ENCODE measurements around the gene GSK3B. TPM values are rescaled to one million over a fixed set of nuclear protein-coding genes. Genes with fewer than 3 reads are reported as not detected.

The GSK3B gene
- polyA plus RNA-seq, 1 donor (not counting 4 experiments of a cell fraction or from before 2014, with no cell fraction given) = 73.3 TPM

DNA sequence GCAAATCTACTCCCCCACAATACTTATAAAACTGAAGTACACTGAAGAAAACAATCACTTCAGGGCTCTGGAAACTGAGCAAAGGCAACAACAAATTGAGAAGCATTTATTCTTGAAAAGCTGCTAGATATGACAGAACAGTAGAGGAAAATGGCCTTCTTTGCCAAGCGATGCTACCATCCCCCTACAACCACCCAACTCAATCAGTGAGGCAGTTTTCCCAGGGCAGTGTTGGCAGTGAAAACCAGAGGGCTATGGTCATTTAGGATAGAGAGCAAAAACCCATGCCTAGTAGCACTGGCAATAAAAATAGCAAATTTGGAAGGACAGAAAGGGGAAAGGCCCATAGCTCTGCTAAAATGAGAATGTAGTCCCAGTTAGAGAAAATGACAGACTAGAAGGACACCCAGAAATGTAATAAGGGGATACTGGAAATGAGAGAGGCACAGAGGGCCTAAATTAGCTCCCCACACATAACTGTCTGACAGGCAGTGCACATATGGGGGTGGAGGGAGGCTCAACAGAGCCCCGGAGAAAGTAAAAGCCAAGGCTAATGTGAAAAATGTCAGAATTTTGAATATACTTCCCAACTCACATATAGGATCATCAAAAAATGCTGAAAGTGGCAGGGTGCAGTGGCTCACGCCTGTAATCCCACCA, 143.5 kb downstream of the GSK3B start:
- Histone ChIP-seq H3K9me3 (ENCODE audit: control insufficient read depth, low read depth, low read length) (no peaks in the 10 kb centered on the region), H3K27ac (ENCODE audit: control insufficient read depth, insufficient read depth, low read length) (no peak overlapping the region), H3K27me3 (ENCODE audit: control insufficient read depth, extremely low read depth, insufficient read depth, low read length) (no peaks in the 10 kb centered on the region), H3K4me2 (ENCODE audit: control insufficient read depth, extremely low read depth, insufficient read depth, low read depth, low read length) (no peak overlapping the region), H3K36me3 (ENCODE audit: control insufficient read depth in 2 of 2, extremely low read depth in 1 of 2, insufficient read depth in 2 of 2, low read length in 2 of 2) (peaks cover 0 to 4% of the 10 kb centered on the region in 2 experiments), H3K9ac (ENCODE audit: control insufficient read depth, extremely low read depth, insufficient read depth, low read length) (no peak overlapping the region), H3K9me1 (ENCODE audit: control insufficient read depth, extremely low read depth, insufficient read depth, low read length) (peaks cover 2% of the 10 kb centered on the region), H4K20me1 (ENCODE audit: control insufficient read depth, extremely low read depth, insufficient read depth, low read length) (peaks cover 8% of the 10 kb centered on the region), H3K79me2 (ENCODE audit: control insufficient read depth, insufficient read depth, low read length) (peaks cover 81% of the 10 kb centered on the region), H3K4me1 (ENCODE audit: control insufficient read depth, extremely low read depth, insufficient read depth, low read length) (no peaks in the 10 kb centered on the region), H2AFZ (ENCODE audit: control insufficient read depth, low read length) (no peak overlapping the region), H3K4me3 (ENCODE audit: control insufficient read depth in 2 of 3, extremely low read depth in 1 of 3, insufficient read depth in 2 of 3, low read depth in 1 of 3, low read length in 3 of 3) (no peak overlapping the region)
- no peak for TF ChIP-seq EZH2 (IDR thresholded peaks at IDR 0.05; ENCODE audit: low read length)
- TF ChIP-seq, protein P1, sequence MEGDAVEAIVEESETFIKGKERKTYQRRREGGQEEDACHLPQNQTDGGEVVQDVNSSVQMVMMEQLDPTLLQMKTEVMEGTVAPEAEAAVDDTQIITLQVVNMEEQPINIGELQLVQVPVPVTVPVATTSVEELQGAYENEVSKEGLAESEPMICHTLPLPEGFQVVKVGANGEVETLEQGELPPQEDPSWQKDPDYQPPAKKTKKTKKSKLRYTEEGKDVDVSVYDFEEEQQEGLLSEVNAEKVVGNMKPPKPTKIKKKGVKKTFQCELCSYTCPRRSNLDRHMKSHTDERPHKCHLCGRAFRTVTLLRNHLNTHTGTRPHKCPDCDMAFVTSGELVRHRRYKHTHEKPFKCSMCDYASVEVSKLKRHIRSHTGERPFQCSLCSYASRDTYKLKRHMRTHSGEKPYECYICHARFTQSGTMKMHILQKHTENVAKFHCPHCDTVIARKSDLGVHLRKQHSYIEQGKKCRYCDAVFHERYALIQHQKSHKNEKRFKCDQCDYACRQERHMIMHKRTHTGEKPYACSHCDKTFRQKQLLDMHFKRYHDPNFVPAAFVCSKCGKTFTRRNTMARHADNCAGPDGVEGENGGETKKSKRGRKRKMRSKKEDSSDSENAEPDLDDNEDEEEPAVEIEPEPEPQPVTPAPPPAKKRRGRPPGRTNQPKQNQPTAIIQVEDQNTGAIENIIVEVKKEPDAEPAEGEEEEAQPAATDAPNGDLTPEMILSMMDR (optimal IDR thresholded peaks at IDR 0.05 in 1 of 3, IDR thresholded peaks at IDR 0.05 in 1 of 3, conservative IDR thresholded peaks at IDR 0.05 in 1 of 3; ENCODE audit: extremely low read depth in 1 of 3, insufficient read depth in 2 of 3, low read length in 3 of 3) = no peak
- dilution Hi-C loops (cut with MboI; ENCODE audit: extremely low pct_ligation_motif_present, low sequenced_read_pairs) = no loop called here
- DNase-seq (ENCODE audit: low read depth, low spot score) (no peak), FAIRE-seq (no peak)

DNA sequence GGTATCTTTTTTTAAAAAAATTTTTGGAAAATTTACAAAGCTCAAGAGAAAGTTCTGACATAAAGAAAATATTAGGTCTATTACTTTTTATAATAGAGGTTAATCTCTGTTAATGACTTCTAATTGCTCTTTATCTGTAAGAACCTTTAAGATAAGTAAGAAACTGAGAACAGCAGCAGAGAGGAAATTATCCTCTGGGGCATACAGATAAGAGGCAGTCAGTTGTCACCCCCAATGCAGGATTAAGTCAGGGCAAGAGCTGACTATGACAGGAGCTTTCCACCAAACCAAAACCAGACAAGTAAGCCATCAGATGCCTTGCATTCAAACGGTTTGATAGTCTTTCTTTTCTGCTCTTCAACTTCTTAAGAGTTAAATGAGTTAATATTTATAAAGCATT, 149.0 kb downstream of the GSK3B start:
- dilution Hi-C loops (cut with MboI; ENCODE audit: extremely low pct_ligation_motif_present, low sequenced_read_pairs) = no loop called here
- H3K27ac ChIP-seq (ENCODE audit: control insufficient read depth, insufficient read depth, low read length) = no peak overlapping the region
- H4K20me1 ChIP-seq (ENCODE audit: control insufficient read depth, extremely low read depth, insufficient read depth, low read length) = peaks cover 5% of the 10 kb centered on the region
- no peaks in the 10 kb centered on the region for H3K9me3 ChIP-seq (ENCODE audit: control insufficient read depth, low read depth, low read length)
- H3K4me2 ChIP-seq (ENCODE audit: control insufficient read depth, extremely low read depth, insufficient read depth, low read depth, low read length) = no peak overlapping the region
- peak; percentile 17 for FAIRE-seq
- H2AFZ ChIP-seq (ENCODE audit: control insufficient read depth, low read length) = no peak overlapping the region
- no peak for DNase-seq (ENCODE audit: low read depth, low spot score)
- no peaks in the 10 kb centered on the region for H3K27me3 ChIP-seq (ENCODE audit: control insufficient read depth, extremely low read depth, insufficient read depth, low read length)
- no peak overlapping the region for H3K9ac ChIP-seq (ENCODE audit: control insufficient read depth, extremely low read depth, insufficient read depth, low read length)
- H3K9me1 ChIP-seq (ENCODE audit: control insufficient read depth, extremely low read depth, insufficient read depth, low read length) = no peaks in the 10 kb centered on the region
- peaks cover 0 to 8% of the 10 kb centered on the region in 2 experiments for H3K36me3 ChIP-seq (ENCODE audit: control insufficient read depth in 2 of 2, extremely low read depth in 1 of 2, insufficient read depth in 2 of 2, low read length in 2 of 2)
- no peaks in the 10 kb centered on the region for H3K4me1 ChIP-seq (ENCODE audit: control insufficient read depth, extremely low read depth, insufficient read depth, low read length)
- TF ChIP-seq, protein P1 (optimal IDR thresholded peaks at IDR 0.05 in 1 of 3, IDR thresholded peaks at IDR 0.05 in 1 of 3, conservative IDR thresholded peaks at IDR 0.05 in 1 of 3; ENCODE audit: extremely low read depth in 1 of 3, insufficient read depth in 2 of 3, low read length in 3 of 3) = no peak
- no peak for TF ChIP-seq EZH2 (IDR thresholded peaks at IDR 0.05; ENCODE audit: low read length)
- no peak overlapping the region for H3K4me3 ChIP-seq (ENCODE audit: control insufficient read depth in 2 of 3, extremely low read depth in 1 of 3, insufficient read depth in 2 of 3, low read depth in 1 of 3, low read length in 3 of 3)
- H3K79me2 ChIP-seq (ENCODE audit: control insufficient read depth, insufficient read depth, low read length) = peaks cover 67% of the 10 kb centered on the region
